Activated CD8-positive, alpha-beta memory T cell treated with anti-CD3 and anti-CD28 coated beads, Interleukin-2, amount 50 U/mL, for 24 hours (primary cell): ENCODE results near the gene ELMO1.

Experiments used
- DNase-seq: peaks from one replicate; pipeline ENCODE4 v3.0.0-alpha.2; 2020; ENCODE audit errors: extremely low read depth

ELMO1 gene

GRCh38 chr7:37408291-37409228, 40.1 kb downstream of the ELMO1 start:
- no peak for DNase-seq

GRCh38 chr7:37405603-37406122, 43.0 kb downstream of the ELMO1 start:
- DNase-seq: no peak

GRCh38 chr7:37405128-37405527, 43.5 kb downstream of the ELMO1 start:
- DNase-seq: no peak

- DNase-seq: no peak
These were observed 48.7 kb downstream of the ELMO1 start for GRCh38 chr7:37399876-37400421.

- DNase-seq: no peak
These were observed 50.3 kb downstream of the ELMO1 start for GRCh38 chr7:37398403-37398802.

GRCh38 chr7:37395618-37396259, 52.9 kb downstream of the ELMO1 start:
- DNase-seq: no peak

- DNase-seq: no peak
These were observed 54.5 kb downstream of the ELMO1 start for GRCh38 chr7:37394158-37394557.

- no peak for DNase-seq
These were observed 55.2 kb downstream of the ELMO1 start for GRCh38 chr7:37393476-37393875.

GRCh38 chr7:37392673-37393017, 56.0 kb downstream of the ELMO1 start:
- no peak for DNase-seq

GRCh38 chr7:37391791-37392672, 56.6 kb downstream of the ELMO1 start:
- no peak for DNase-seq

- DNase-seq: no peak
These were observed 58.5 kb downstream of the ELMO1 start for GRCh38 chr7:37390114-37390513.

- DNase-seq: no peak
These were observed 59.9 kb downstream of the ELMO1 start for GRCh38 chr7:37388811-37389210.

- no peak for DNase-seq
These were observed 62.9 kb downstream of the ELMO1 start for GRCh38 chr7:37385787-37386186.

- no peak for DNase-seq
These were observed 66.0 kb downstream of the ELMO1 start for GRCh38 chr7:37382546-37383088.

GRCh38 chr7:37380831-37381230, 67.8 kb downstream of the ELMO1 start:
- DNase-seq: no peak

GRCh38 chr7:37379546-37380277, 69.0 kb downstream of the ELMO1 start:
- no peak for DNase-seq

- DNase-seq: no peak
These were observed 71.4 kb downstream of the ELMO1 start for GRCh38 chr7:37377231-37377630.

- DNase-seq: no peak
These were observed 72.3 kb downstream of the ELMO1 start for GRCh38 chr7:37376386-37376785.

- DNase-seq: no peak
These were observed 75.9 kb downstream of the ELMO1 start for GRCh38 chr7:37372750-37373149.

GRCh38 chr7:37371755-37372154, 76.9 kb downstream of the ELMO1 start:
- DNase-seq: no peak

- DNase-seq: no peak
These were observed 78.8 kb downstream of the ELMO1 start for GRCh38 chr7:37369906-37370305.
